ENCODE results near the gene SLC44A3. TPM values are rescaled to one million over a fixed set of nuclear protein-coding genes. Genes with fewer than 3 reads are reported as not detected.

SLC44A3 gene
- total RNA-seq, 1 donor: 0.10 TPM

DNA sequence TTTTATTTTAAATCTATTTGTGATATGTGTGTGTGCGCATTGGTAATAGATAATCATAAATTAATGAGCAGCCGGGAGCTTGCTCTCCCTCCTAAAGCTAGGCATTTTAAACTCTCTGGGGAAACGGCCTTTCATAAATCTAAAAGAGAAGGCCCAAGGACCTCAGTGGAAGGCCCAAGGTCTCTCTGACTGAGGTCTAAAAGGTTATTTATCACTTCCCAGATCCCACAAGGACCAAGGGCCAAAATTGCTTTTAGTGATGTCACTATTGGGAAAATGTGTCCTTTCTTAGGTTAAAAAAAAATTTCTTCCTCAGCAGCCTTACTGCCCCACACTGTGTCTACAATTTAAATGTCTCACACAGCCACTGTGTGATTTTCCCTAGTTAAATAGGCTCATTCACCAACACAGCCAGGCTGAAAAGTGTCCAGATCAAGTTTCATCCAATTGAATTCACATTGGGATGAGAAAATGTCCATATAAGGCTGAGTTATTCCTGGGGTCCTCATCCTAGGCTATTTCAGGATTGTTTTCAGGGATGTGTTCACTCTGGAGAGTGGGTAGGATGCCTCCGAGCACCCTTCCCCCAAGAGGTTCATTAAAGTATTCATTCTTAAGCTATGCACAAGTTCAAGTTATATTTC is 46.1 kb downstream of the SLC44A3 start:
- Histone ChIP-seq H3K9me3 (ENCODE audit: low read depth, low read length) (no peaks in the 10 kb centered on the region), H3K4me1 (ENCODE audit: insufficient read depth, low read length) (no peaks in the 10 kb centered on the region), H3K4me3 (ENCODE audit: low read length) (no peak overlapping the region), H3K27me3 (ENCODE audit: insufficient read depth, low read length) (no peaks in the 10 kb centered on the region)

DNA sequence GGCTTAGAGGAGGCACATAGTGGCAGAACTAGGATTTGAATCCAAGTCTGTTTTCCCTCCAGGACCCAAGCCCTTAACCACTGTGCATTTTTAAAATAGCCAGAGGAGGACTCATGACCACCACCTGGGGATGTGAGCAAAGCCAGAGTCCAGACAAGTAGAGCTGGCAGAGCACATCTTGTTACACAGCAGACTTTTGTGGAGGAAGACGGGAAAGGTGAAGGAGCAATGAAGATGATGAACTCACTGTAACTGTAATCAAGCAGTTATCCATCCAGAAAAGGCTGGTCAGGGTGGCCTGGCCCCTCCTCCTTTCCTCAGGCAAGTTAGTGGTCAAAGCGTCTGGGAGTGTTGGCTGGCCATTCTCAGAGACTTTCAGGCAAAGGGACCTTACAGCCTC is 50.9 kb downstream of the SLC44A3 start:
- Histone ChIP-seq H3K9me3 (ENCODE audit: low read depth, low read length) (no peaks in the 10 kb centered on the region), H3K4me1 (ENCODE audit: insufficient read depth, low read length) (no peaks in the 10 kb centered on the region), H3K27me3 (ENCODE audit: insufficient read depth, low read length) (no peaks in the 10 kb centered on the region), H3K4me3 (ENCODE audit: low read length) (no peak overlapping the region)

DNA sequence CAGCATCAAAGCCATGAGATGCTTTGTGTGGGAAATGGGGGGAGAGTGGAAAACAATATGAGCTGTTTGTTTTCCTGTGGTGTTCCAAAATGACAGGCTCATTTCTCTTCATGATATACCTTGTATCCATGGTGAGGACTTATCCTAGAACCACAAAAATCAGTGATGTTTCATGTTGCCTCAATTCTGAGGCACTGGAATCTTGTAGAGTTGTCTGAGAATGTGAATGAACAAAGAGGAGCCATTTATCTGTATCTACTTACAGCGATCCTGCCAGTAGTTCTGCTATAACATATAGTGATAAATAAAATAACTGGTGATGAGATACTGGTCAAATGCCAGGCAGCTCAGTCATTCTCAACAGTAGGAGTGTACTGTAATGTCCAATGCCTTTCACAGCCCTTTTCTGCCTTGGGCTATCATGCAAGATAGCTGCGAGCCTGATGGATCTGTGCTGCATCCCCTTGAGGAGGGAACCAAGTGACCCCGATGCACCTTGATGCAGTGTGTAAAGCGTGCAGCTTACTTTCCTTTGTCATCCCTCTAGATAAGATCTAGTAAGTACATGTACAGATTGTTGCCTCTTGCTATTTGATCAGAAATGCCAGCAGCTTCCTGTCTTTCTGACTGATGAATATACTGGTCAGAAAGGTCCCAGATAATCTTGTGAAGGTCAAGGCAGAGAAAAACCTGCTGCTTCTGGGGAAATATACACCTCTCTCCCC is 52.8 kb downstream of the SLC44A3 start:
- no peaks in the 10 kb centered on the region for H3K9me3 ChIP-seq (ENCODE audit: low read depth, low read length)
- no peak overlapping the region for H3K4me3 ChIP-seq (ENCODE audit: low read length)

DNA sequence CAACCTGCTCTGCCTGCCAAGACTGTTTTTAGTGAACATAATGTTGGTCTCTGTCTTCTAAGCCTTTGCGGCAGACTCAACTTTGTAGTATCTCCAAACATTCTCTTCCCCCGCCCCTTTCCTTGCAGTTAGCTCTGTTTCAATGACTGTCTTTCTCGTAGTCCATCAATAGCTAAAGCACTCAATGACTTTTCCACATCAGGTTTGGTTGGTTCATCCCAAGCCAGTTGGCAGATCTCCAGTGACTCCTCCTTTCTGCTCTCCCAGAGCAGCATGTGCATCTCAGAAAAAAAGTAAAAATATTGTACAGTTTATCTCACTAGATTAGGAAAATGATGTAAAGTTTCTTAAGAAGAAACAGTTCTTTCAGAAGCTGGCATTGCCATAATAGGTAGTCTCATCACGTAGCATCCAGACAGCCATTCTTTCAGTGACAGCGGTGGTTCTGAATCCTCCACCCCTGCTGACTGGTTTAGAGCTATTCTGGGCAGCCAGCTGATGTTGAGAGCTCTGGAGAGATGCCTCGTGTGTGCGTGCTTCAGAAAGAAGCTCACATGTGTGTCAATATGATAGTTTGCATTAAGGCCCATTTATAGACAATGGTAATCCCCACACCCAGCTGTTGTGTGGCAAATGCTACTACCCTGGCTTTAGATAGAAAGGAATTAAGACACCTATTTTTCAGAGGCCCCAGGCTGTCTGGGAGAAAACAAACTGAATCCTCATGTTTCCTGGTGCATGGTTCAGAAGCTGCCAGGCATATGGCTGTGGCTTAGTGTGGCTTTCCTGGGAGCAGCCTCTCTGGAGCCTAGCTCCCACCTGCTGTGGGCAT is 53.6 kb downstream of the SLC44A3 start:
- Histone ChIP-seq H3K4me1 (ENCODE audit: insufficient read depth, low read length) (no peaks in the 10 kb centered on the region), H3K27me3 (ENCODE audit: insufficient read depth, low read length) (peaks cover 2% of the 10 kb centered on the region), H3K4me3 (ENCODE audit: low read length) (no peak overlapping the region), H3K9me3 (ENCODE audit: low read depth, low read length) (no peaks in the 10 kb centered on the region)

More for the DNA sequence above, 52.8 kb downstream of the SLC44A3 start:
- H3K27me3 ChIP-seq (ENCODE audit: insufficient read depth, low read length): peaks cover 2% of the 10 kb centered on the region
- H3K4me1 ChIP-seq (ENCODE audit: insufficient read depth, low read length): no peaks in the 10 kb centered on the region

DNA sequence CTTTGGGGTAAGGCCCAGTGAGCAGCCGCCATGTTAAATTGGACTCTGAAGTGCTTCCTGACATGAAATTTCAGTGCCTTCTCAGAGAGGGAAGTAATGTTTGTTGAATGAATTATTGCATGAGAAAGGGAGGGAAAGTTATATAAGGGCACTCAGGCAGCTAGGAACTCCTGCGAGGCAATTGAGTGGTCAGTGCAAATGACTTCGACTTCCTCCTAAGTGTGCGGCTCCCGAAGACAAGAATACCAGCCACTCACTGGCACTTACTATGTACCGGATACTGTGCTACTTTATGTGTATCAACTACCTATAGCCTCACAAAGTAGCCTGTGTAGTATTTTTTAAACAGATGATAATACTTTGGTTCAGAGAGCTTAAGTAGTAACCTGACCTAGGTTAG is 54.3 kb downstream of the SLC44A3 start:
- peaks cover 2% of the 10 kb centered on the region for H3K27me3 ChIP-seq (ENCODE audit: insufficient read depth, low read length)
- no peaks in the 10 kb centered on the region for H3K9me3 ChIP-seq (ENCODE audit: low read depth, low read length)
- no peaks in the 10 kb centered on the region for H3K4me1 ChIP-seq (ENCODE audit: insufficient read depth, low read length)
- no peak overlapping the region for H3K4me3 ChIP-seq (ENCODE audit: low read length)

DNA sequence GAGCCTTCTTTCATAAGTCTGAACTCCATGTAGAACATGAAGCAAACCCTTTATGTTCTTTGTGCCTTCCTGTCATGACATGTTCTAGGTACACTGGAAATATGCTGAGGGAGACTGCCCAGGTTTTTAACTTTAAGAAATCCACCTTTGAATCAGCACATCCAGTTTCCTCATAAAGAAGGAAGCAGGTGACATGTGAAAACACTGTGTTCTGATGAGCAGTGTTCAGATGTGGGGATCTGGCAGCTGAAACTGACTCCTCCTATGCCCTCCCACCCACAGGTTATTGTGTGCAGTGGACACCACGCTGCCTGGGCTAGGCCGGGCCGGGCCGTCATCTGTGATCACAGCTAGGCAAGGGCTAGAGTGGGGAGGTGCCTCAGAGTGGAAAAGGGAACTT is 55.6 kb downstream of the SLC44A3 start:
- Histone ChIP-seq H3K9me3 (ENCODE audit: low read depth, low read length) (no peaks in the 10 kb centered on the region), H3K27me3 (ENCODE audit: insufficient read depth, low read length) (peaks cover 2% of the 10 kb centered on the region), H3K4me3 (ENCODE audit: low read length) (no peak overlapping the region), H3K4me1 (ENCODE audit: insufficient read depth, low read length) (no peaks in the 10 kb centered on the region)

DNA sequence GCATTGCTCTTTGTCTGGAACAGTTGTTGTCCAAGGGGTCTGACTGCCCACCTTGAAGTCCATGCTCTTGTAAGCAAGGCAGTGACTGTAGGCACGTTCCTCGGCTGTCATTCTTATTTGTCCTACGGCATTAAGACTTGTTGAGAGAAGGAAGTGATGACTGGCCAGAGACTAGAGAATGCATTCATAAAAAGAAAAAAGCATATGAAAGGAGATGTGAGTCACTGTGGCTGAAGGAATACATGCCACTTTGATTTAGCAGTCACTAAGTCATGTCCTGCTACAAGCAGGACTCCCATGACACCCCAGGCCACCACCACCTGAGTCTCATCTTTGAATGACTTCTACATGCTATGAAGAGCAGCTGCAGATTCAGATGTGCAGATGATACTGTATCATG is 56.2 kb downstream of the SLC44A3 start:
- Histone ChIP-seq H3K9me3 (ENCODE audit: low read depth, low read length) (no peaks in the 10 kb centered on the region), H3K27me3 (ENCODE audit: insufficient read depth, low read length) (peaks cover 2% of the 10 kb centered on the region), H3K4me1 (ENCODE audit: insufficient read depth, low read length) (no peaks in the 10 kb centered on the region), H3K4me3 (ENCODE audit: low read length) (no peak overlapping the region)

DNA sequence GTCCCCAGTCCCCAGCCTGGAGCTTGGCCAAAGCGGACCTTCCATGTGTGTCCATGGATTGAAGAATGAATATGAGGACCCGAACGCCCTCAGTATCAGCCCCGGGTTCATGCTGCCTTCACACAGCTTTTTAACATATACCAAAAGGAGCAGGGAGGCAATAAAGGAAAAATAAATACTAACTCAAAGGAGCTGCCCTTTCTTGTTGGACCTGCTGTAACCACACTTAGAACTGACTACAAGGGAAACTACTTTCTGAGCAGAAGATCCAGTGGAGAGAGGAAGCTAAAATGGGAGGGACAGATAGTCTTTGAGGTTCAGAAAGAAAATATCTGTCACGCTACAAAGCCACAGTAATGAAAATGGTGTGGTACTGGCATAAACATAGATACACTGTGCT is 58.2 kb downstream of the SLC44A3 start:
- Histone ChIP-seq H3K27me3 (ENCODE audit: insufficient read depth, low read length) (peaks cover 2% of the 10 kb centered on the region), H3K4me3 (ENCODE audit: low read length) (no peak overlapping the region), H3K9me3 (ENCODE audit: low read depth, low read length) (no peaks in the 10 kb centered on the region), H3K4me1 (ENCODE audit: insufficient read depth, low read length) (no peaks in the 10 kb centered on the region)

DNA sequence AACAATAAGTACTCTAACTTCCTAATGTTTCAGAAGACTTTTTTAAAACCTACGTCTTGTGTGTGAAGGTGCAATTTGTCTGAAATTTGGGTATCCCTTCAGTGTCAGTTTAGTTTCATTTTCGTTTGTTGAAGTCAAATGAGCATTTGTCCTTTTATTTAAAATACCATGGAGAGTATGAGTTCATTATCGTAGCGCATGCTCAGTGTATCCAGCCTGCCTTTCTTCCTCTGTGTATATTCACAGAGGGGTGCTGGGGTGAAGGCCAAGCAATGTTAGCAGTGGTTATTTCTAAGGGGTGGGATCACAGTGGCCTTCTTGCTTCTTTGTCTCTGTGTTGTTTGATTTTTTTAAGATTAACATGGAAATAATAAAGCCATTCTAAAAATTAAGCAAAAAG is 63.5 kb downstream of the SLC44A3 start:
- Histone ChIP-seq H3K4me1 (ENCODE audit: insufficient read depth, low read length) (no peaks in the 10 kb centered on the region), H3K9me3 (ENCODE audit: low read depth, low read length) (no peaks in the 10 kb centered on the region), H3K27me3 (ENCODE audit: insufficient read depth, low read length) (no peaks in the 10 kb centered on the region), H3K4me3 (ENCODE audit: low read length) (no peak overlapping the region)

DNA sequence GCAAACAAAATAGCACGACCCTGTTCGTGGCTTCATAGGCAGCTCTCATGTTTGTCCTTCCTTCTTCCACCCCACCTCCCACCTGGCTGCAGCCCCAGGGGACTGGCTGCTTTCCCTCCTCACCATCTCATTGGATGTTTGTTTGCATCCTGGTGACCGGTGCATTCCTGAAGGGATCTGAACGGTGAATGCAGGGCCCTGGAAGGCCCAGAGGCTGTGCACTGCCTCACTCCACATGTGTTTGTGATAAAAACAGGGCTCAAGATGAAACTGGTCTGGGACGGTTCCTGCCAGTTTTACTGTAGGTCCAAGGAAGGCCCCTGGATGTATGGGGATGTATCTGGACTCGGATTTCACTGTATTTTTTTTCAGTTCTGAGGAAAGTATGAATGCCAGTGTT is 63.9 kb downstream of the SLC44A3 start:
- H3K4me3 ChIP-seq (ENCODE audit: low read length): no peak overlapping the region
- no peaks in the 10 kb centered on the region for H3K9me3 ChIP-seq (ENCODE audit: low read depth, low read length)
- H3K4me1 ChIP-seq (ENCODE audit: insufficient read depth, low read length): no peaks in the 10 kb centered on the region
- no peaks in the 10 kb centered on the region for H3K27me3 ChIP-seq (ENCODE audit: insufficient read depth, low read length)

DNA sequence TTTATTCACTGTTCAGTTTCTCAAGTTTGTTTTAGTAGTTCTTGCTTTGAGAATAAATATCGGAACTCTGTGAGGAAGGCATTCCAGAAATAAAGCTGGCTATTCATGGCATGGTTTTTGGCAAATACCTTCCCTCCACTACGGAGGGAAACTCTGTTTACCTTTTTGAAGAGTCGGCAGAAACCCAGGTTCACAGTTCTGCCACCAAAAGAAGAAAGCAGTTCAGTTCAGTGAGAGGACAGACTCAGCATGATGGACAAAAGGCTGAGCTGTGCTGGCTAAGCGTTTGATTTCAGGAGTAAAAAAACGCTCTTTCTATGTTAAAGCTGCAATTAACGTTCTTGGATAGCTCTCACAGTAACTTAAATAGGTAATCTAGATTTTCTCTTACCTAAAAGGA is 64.3 kb downstream of the SLC44A3 start:
- H3K9me3 ChIP-seq (ENCODE audit: low read depth, low read length): no peaks in the 10 kb centered on the region
- H3K4me1 ChIP-seq (ENCODE audit: insufficient read depth, low read length): no peaks in the 10 kb centered on the region
- no peaks in the 10 kb centered on the region for H3K27me3 ChIP-seq (ENCODE audit: insufficient read depth, low read length)
- H3K4me3 ChIP-seq (ENCODE audit: low read length): no peak overlapping the region

DNA sequence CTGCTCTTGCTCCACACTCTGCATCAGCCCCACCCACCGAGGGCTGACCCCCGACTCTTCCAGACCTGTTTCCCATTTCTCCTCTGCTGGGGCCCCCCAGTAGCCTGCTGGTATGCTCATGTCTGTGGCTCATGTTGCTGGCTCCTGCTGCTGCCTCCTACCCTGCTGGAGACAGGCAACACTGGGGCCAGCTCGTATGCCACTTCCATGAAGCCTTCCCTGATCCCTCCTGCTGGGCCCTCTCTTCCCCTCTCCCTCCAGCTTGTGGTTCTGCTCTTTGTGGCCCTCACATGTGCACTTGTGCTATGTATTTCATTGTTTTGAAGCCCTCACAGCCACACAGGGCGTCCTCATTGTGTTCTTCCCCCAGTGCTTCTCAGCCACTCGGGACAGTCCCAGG is 66.2 kb downstream of the SLC44A3 start:
- Histone ChIP-seq H3K27me3 (ENCODE audit: insufficient read depth, low read length) (no peaks in the 10 kb centered on the region), H3K4me1 (ENCODE audit: insufficient read depth, low read length) (no peaks in the 10 kb centered on the region), H3K9me3 (ENCODE audit: low read depth, low read length) (no peaks in the 10 kb centered on the region), H3K4me3 (ENCODE audit: low read length) (no peak overlapping the region)

DNA sequence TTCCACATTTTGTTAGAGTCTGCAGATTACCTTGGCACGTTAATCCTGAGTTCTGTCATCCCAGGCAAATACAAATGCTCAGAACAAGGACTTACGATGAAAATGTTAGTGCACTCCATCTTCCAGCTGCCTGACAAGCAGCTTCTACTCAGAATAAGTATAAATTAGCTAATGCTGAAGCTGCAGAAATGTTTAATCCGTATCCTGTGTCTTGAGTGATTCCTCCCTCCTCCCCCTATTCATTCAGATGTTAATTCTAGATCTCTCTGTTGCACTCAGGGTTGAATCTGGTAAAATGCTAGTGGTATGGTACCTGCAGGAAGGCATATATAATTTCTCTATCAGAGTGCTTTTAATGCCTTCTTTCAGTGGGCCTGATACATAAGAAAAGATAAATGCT is 66.9 kb downstream of the SLC44A3 start:
- H3K4me3 ChIP-seq (ENCODE audit: low read length): no peak overlapping the region
- no peaks in the 10 kb centered on the region for H3K4me1 ChIP-seq (ENCODE audit: insufficient read depth, low read length)
- H3K9me3 ChIP-seq (ENCODE audit: low read depth, low read length): no peaks in the 10 kb centered on the region
- no peaks in the 10 kb centered on the region for H3K27me3 ChIP-seq (ENCODE audit: insufficient read depth, low read length)

DNA sequence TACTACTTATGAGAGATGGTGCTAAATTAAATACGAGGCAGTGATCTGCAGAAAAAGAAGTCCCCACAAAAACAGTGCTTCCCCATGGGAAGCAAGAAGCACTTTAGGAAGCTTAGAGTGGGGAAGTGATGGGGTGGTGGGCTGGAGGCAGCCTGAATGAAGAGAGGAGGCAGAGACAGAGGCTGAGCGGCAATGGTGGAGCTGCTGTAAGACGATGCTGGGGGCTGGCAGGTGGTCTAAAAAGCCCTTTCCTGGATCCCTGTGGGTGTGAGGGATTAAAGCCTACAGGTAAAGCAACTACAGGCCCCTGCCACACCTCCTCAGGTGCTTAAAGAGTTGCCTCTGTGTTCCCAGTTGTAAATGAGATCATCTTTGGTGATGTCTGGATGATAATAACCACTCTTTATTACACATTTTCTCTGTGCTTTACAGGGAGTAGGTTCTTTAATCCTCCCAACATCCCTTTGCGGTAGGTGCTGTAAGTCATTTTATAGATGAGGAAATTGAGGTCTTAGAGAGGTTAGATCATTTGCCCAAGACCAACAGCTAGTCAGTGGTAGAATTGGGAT is 67.5 kb downstream of the SLC44A3 start:
- Histone ChIP-seq H3K27me3 (ENCODE audit: insufficient read depth, low read length) (no peaks in the 10 kb centered on the region), H3K4me1 (ENCODE audit: insufficient read depth, low read length) (no peaks in the 10 kb centered on the region)

DNA sequence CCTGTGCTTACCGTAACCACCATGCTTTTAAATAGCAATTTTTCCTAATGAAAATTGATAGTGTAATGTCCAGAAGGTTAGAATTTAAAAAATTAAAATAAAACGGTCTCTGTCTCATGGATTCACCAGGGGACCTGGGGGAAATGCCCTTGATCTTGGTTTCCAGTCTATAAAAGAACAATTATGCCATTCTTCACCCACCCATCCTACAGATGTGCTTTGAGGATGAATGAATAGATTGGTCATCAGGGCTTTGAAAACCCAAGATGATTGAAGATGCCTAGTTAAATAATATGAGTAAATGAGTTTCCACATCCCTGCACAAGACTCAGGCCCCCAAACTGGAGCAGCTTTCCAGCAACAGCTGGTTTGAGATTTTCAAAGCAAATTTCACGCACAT is 68.0 kb downstream of the SLC44A3 start:
- Histone ChIP-seq H3K27me3 (ENCODE audit: insufficient read depth, low read length) (no peaks in the 10 kb centered on the region), H3K4me3 (ENCODE audit: low read length) (no peak overlapping the region), H3K4me1 (ENCODE audit: insufficient read depth, low read length) (no peaks in the 10 kb centered on the region), H3K9me3 (ENCODE audit: low read depth, low read length) (no peaks in the 10 kb centered on the region)

More for the DNA sequence above, 67.5 kb downstream of the SLC44A3 start:
- Histone ChIP-seq H3K9me3 (ENCODE audit: low read depth, low read length) (no peaks in the 10 kb centered on the region), H3K4me3 (ENCODE audit: low read length) (no peak overlapping the region)
